ENCODE data around the gene PKD1.

- TF ChIP-seq YY1 (IDR thresholded peaks at IDR 0.05; ENCODE audit: insufficient read depth, insufficient read length) (no peak), SUZ12 (IDR thresholded peaks at IDR 0.05; ENCODE audit: extremely low read depth, insufficient read depth, insufficient read length) (no peak), ZNF274 (IDR thresholded peaks at IDR 0.05; ENCODE audit: low read depth, low read length) (no peak)
These were observed 50.6 kb downstream of the PKD1 start for GRCh38 chr16:2084895-2085625.
